ENCODE data around the gene SOCS3.
"Not testable (repeated sequence)": the region's sequence is repeated elsewhere in the genome, so short reads cannot be mapped to it uniquely, and the experiment has no call there.

DNA sequence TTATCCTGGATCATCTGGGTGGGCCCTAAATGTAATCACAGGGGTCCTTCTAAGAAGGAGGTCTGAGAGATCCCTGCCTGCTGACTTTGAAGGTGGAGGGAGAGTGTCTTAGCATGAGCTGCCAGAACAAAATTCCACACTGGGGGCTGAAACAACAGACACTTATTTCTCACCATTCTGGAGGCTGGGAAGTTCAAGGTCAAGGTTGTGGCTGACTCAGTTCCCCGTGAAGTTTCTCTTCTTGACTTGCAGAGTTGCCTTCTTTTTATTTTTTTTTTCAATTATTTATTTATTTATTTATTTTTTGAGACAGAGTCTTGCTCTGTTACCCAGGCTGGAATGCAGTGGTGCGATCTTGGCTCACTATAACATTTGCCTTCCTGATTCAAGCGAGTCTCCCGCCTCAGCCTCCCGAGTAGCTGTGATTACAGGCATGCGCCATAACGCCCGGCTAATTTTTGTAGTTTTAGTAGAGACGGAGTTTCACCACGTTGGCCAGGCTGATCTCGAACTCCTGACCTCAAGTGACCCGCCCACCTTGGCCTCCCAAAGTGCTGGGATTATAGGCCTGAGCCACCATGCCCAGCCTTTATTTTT lies 50.1 kb downstream of the SOCS3 start:
- TF ChIP-seq, protein P1, sequence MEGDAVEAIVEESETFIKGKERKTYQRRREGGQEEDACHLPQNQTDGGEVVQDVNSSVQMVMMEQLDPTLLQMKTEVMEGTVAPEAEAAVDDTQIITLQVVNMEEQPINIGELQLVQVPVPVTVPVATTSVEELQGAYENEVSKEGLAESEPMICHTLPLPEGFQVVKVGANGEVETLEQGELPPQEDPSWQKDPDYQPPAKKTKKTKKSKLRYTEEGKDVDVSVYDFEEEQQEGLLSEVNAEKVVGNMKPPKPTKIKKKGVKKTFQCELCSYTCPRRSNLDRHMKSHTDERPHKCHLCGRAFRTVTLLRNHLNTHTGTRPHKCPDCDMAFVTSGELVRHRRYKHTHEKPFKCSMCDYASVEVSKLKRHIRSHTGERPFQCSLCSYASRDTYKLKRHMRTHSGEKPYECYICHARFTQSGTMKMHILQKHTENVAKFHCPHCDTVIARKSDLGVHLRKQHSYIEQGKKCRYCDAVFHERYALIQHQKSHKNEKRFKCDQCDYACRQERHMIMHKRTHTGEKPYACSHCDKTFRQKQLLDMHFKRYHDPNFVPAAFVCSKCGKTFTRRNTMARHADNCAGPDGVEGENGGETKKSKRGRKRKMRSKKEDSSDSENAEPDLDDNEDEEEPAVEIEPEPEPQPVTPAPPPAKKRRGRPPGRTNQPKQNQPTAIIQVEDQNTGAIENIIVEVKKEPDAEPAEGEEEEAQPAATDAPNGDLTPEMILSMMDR (conservative IDR thresholded peaks at IDR 0.05; ENCODE audit: low read depth, low read length): not testable (repeated sequence)
- TF ChIP-seq EZH2 (IDR thresholded peaks at IDR 0.05; ENCODE audit: low read length, unreplicated experiment): not testable (repeated sequence)

All from PC-3 (cell line).